Esophagus squamous epithelium (tissue), 5 donors: ENCODE results near the gene PHRF1. TPM values are rescaled to one million over a fixed set of nuclear protein-coding genes. Genes with fewer than 3 reads are reported as not detected.

ENCODE experiments used
- DNase-seq: peaks from one replicate; lab custom pipeline; 2025; lab: John Stamatoyannopoulos, UW
- H3K27ac ChIP-seq, 4 donors: fragments of 200-600 bp; sonication (generic); one replicate each; pipeline ENCODE4 v1.5.1; 2016 to 2019; ENCODE audit warnings: mild to moderate bottlenecking in 1 of 4
- H3K27me3 ChIP-seq, 4 donors: fragments of 200-600 bp; sonication (generic); 1 replicate in 3 of 4; 2 replicates in 1 of 4; pipeline versions ENCODE4 v1.5.1 to v1.6.0; 2017 to 2021; ENCODE audit warnings: antibody characterized with exemption in 1 of 4
- H3K36me3 ChIP-seq, 3 donors: fragments of 200-600 bp; sonication (generic); one replicate each; pipeline ENCODE4 v1.5.1; 2016 to 2019
- H3K4me1 ChIP-seq, 3 donors: fragments of 200-600 bp; sonication (generic); one replicate each; pipeline ENCODE4 v1.5.1; 2017 to 2019
- H3K4me3 ChIP-seq, 4 donors: fragments of 200-600 bp; sonication (generic); 1 replicate in 3 of 4; 2 replicates in 1 of 4; pipeline ENCODE4 v1.5.1; 2016 to 2019; ENCODE audit warnings: mild to moderate bottlenecking in 2 of 4, moderate library complexity in 1 of 4
- H3K9me3 ChIP-seq, 3 donors: fragments of 200-600 bp; sonication (generic); one replicate each; pipeline ENCODE4 v1.5.1; 2016 to 2019
- POLR2A ChIP-seq, 4 donors: fragments of 450-650 bp; IDR thresholded peaks; one replicate each; pipeline ENCODE4 v1.6.1; 2017; ENCODE audit warnings: antibody characterized with exemption in 4 of 4, mild to moderate bottlenecking in 4 of 4, moderate library complexity in 3 of 4
- WGBS, 2 donors: methylation state at CpG; one replicate each; pipeline ENCODE4 v1.1.5; 2018; 5-methylcytosine and 5-hydroxymethylcytosine counted together
- intact Hi-C: fragments of 100-400 bp; cut with DNase I; formaldehyde crosslinking; loops from one replicate; pipeline ENCODE4 v1.15.0; 2022
- total RNA-seq, 4 donors: library from RNA; depleted of rRNA; stranded (reverse); fragments of >200 nt; gene quantifications; one replicate each; pipeline ENCODE4 v1.1.0, GENCODE V29; 2016
- TF ChIP-seq, protein P1 (sequence below), 6 experiments: fragments of 450-650 bp in 4 of 6; fragments of 200-600 bp in 2 of 6; sonication (generic) in 2 of 6; IDR thresholded peaks; one replicate each; pipeline ENCODE4 v1.5.1; 2016 to 2019; ENCODE audit warnings: antibody characterized with exemption in 6 of 6, mild to moderate bottlenecking in 4 of 6, moderate library complexity in 4 of 6
- donor health status: DM: yes; HTN: yes; CAD: no.

Gene PHRF1
- total RNA-seq, 4 donors from 2014 or later = 11.7 to 30.6 (median 24.2) TPM

DNA sequence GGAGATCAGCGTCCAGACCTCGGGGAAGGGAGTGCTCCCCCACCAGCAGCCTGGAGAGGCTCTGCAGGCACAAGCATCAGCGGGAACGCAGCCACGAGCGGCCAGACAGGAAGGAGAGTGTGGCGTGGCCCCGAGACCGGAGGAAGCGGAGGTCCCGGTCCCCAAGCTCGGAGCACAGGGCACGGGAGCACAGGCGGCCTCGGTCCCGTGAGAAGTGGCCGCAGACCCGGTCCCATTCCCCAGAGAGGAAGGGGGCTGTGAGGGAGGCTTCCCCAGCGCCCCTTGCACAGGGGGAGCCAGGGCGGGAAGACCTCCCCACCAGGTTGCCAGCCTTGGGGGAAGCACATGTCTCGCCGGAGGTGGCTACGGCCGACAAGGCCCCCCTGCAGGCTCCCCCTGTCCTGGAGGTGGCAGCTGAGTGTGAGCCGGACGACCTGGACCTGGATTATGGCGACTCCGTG, 32.6 kb downstream of the PHRF1 start:
- no peaks in the 10 kb centered on the region for H3K9me3 ChIP-seq
- intact Hi-C loops = no loop called here
- H3K27ac ChIP-seq = no peak overlapping the region
- WGBS, 2 donors = 79 to 90% methylated on average over 17 to 19 of the region's 28 CpGs
- peaks cover 19 to 47% (median 19%) of the 10 kb centered on the region in 3 donors for H3K4me1 ChIP-seq
- no peaks in the 10 kb centered on the region for H3K27me3 ChIP-seq
- H3K4me3 ChIP-seq = no peak overlapping the region
- H3K36me3 ChIP-seq = peaks cover 71 to 96% (median 82%) of the 10 kb centered on the region in 3 donors
- TF ChIP-seq, protein P1, sequence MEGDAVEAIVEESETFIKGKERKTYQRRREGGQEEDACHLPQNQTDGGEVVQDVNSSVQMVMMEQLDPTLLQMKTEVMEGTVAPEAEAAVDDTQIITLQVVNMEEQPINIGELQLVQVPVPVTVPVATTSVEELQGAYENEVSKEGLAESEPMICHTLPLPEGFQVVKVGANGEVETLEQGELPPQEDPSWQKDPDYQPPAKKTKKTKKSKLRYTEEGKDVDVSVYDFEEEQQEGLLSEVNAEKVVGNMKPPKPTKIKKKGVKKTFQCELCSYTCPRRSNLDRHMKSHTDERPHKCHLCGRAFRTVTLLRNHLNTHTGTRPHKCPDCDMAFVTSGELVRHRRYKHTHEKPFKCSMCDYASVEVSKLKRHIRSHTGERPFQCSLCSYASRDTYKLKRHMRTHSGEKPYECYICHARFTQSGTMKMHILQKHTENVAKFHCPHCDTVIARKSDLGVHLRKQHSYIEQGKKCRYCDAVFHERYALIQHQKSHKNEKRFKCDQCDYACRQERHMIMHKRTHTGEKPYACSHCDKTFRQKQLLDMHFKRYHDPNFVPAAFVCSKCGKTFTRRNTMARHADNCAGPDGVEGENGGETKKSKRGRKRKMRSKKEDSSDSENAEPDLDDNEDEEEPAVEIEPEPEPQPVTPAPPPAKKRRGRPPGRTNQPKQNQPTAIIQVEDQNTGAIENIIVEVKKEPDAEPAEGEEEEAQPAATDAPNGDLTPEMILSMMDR (IDR thresholded peaks at IDR 0.05) = no peak
- TF ChIP-seq POLR2A (IDR thresholded peaks at IDR 0.05) = no peak
- DNase-seq = no peak

GRCh38 chr11:609341-609811, 33.1 kb downstream of the PHRF1 start:
- peaks cover 67 to 95% (median 80%) of the 10 kb centered on the region in 3 donors for H3K36me3 ChIP-seq
- no peaks in the 10 kb centered on the region for H3K9me3 ChIP-seq
- H3K4me3 ChIP-seq = no peak overlapping the region
- no peaks in the 10 kb centered on the region for H3K27me3 ChIP-seq
- no peak overlapping the region for H3K27ac ChIP-seq
- intact Hi-C loops = no loop called here
- peaks cover 24 to 53% (median 25%) of the 10 kb centered on the region in 3 donors for H3K4me1 ChIP-seq
- no peak for TF ChIP-seq POLR2A (IDR thresholded peaks at IDR 0.05)
- TF ChIP-seq, protein P1 (IDR thresholded peaks at IDR 0.05) = no peak
- DNase-seq = no peak
- 100% methylated on average over 3 of the region's 28 CpGs; no CpG with 5 or more reads in 1 of the 2 donors for WGBS, 2 donors

DNA sequence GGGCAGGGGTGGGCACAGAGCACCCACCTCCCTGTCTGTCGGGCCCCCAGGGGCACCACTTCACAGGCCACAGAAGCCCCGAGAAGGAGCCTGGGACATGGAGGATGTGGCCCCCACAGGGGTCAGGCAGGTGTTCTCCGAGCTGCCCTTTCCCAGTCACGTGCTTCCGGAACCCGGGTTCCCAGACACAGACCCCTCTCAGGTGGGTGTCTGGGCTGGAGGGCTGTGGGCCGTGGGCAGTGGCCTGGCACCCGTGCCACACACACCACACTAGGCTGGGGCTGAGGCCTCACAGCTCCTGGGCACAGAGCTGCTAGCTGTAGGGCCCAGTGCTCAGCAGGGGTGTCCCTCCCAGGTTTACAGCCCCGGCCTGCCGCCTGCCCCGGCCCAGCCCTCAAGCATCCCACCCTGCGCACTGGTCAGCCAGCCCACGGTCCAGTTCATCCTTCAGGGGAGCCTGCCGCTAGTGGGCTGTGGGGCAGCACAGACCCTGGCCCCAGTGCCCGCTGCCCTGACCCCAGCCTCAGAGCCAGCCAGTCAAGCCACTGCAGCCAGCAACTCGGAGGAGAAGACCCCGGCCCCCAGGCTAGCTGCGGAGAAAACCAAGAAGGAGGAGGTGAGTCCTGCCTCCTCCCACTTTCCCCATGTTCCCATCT, 34.0 kb downstream of the PHRF1 start:
- H3K27ac ChIP-seq = no peak overlapping the region
- intact Hi-C loops = loop anchor here (5.0 kb wide), 1 partner anchor 33 kb away; the partner anchor contains the start of gene PHRF1
- no peaks in the 10 kb centered on the region for H3K9me3 ChIP-seq
- DNase-seq = no peak
- no CpG with 5 or more reads among the region's 18 CpGs for WGBS, 2 donors
- H3K36me3 ChIP-seq = peaks cover 60 to 90% (median 74%) of the 10 kb centered on the region in 3 donors
- H3K27me3 ChIP-seq = no peaks in the 10 kb centered on the region
- no peak overlapping the region for H3K4me3 ChIP-seq
- peaks cover 33 to 62% (median 34%) of the 10 kb centered on the region in 3 donors for H3K4me1 ChIP-seq
- TF ChIP-seq, protein P1 (IDR thresholded peaks at IDR 0.05) = no peak
- no peak for TF ChIP-seq POLR2A (IDR thresholded peaks at IDR 0.05)

DNA sequence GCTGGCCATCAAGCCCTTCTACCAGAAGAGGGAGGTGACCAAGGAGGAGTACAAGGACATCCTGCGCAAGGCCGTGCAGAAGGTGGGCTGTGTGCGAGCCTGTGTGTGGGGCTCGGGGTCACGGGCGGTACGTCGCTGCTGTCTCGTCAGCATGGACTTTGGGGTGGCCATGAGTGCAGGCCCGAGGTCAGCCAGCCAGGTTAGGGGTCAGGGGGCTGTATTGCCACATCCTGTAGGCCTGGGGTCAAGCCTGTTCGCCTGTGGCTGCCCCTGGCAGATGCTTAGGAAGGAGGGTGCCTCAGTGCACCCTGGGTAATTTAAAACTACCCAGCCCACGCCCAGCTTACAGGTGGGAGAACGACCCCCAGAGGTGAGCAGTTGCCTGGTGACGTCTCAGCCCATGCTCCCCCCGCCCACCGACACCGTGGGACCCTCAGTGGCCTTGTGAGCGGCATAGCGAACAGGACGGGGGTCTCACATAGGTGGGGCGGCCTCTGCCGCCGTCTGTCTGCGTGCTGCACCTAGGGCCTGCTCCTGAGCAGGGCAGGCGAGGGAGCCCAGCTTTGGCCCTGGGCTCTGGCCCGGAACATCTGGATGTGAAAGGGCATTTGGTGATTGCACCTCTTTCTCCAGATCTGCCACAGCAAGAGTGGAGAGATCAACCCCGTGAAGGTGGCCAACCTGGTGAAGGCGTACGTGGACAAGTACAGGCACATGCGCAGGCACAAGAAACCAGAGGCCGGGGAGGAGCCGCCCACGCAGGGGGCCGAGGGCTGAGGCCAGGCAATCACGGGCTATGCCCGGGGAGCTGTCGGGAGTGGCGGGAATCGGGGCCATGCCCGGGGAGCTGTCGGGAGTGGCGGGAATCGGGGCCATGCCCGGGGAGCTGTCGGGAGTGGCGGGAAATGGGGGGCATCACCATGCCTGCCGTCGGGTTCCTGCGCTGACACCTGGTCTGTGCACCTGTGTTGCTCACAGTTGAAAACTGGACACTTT, 35.0 kb downstream of the PHRF1 start:
- H3K27me3 ChIP-seq = no peaks in the 10 kb centered on the region
- intact Hi-C loops = loop anchor here (5.0 kb wide), 1 partner anchor 34 kb away; the partner anchor contains the start of gene PHRF1
- TF ChIP-seq POLR2A (IDR thresholded peaks at IDR 0.05) = no peak
- TF ChIP-seq, protein P1 (IDR thresholded peaks at IDR 0.05) = no peak
- H3K4me1 ChIP-seq = peaks cover 31 to 58% (median 36%) of the 10 kb centered on the region in 3 donors
- no peaks in the 10 kb centered on the region for H3K9me3 ChIP-seq
- no peak overlapping the region for H3K4me3 ChIP-seq
- H3K27ac ChIP-seq = peak overlapping the region in 3 of 4 donors; percentile 14 to 98 (median 98)
- H3K36me3 ChIP-seq = peaks cover 50 to 79% (median 64%) of the 10 kb centered on the region in 3 donors
- WGBS, 2 donors = 66 to 92% methylated on average over 12 to 29 of the region's 49 CpGs
- DNase-seq = no peak
